GM19043 (cell line): Measurements from ENCODE around the gene EML4.
"Not testable (repeated sequence)": the region's sequence is repeated elsewhere in the genome, so short reads cannot be mapped to it uniquely, and the experiment has no call there.

Experiments
- ATAC-seq: cut with Tn5 transposase; IDR thresholded peaks from one replicate; pipeline ENCODE4 v1.9.1; 2021; ENCODE audit warnings: low read depth; ENCODE audit not compliant: unreplicated experiment

The EML4 gene

DNA sequence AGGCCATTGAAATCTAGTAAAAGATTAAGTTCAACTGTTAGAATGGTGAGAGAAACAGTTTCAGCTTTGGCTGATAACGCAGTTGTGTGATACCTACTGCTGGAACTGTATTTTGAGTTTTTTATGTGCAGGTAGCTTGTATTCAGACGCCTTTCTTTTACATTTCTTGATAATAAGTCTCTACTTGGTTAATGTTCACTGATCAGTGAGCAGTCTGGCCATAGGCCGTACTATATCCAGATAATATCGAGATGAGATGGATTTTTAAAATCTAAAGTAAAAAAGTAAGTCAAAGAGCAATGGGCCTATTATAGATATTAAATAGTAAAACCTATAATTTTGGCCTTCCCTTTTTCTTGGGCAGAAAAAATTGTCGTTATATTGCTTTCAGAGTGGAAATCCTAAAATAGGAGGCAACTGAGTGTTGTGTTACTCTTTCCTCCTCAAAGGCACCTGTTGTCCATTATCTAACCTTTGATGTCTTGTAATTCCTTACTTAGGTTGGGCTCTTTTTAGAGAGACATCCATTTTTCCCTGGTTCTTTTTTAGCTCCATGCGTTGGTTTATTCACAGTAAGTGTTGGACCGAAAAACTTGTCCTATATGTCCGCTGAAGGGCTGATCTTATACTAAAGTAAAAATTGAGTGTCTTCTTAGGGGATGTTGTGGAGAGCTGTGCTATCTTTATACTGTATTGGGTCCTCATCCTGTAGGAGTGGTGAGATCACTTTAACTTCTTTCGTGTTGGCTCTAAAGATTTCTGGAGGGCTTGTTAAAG, 1.7 kb downstream of the EML4 start:
- no peak for ATAC-seq

DNA sequence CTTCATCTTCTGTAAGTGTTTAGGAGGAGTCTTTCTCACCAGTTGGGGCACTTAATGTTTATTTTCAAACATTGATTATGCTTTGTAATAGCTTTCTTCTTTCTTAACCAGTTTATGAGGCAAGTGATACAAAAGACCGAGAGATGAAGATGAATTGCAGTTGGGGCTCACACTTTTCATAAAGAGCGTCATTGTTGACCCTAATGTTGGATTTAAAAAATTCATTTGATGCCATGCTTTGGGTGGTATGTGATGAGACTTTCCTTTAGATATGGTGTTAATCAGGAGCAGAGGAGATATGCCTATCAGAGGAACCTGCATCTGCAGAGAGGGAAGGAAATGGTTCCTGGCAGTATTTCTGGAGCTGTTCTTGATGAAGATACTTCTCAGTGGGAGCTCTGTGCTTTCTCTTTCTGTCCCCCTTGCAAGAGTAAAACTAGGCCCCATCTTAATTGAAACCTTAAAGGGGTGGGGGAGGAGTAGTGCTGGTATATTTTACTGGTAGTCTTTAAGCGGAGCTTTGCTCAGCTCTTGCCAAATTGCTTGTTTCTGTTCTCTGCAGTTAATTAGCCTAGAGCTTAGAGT, 2.3 kb downstream of the EML4 start:
- no peak for ATAC-seq

DNA sequence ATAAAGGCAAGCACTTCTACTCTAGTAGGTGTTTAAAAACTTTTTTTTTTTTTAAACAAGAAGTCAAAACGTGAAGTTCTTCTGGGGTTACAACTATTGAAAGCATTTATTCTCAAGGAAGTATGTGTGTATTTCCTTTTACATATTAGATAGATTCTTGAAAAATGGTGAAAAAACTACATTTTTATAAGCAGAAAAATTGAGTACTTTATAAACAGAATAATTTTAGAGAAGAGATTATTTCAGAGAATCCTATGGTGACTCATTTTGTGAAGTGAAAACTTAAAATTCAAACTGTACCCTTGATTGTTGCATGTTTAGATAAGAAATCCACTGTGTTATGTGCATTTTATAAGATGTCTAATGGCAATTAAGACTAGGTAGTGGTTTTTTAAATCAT, 2.9 kb downstream of the EML4 start:
- no peak for ATAC-seq

DNA sequence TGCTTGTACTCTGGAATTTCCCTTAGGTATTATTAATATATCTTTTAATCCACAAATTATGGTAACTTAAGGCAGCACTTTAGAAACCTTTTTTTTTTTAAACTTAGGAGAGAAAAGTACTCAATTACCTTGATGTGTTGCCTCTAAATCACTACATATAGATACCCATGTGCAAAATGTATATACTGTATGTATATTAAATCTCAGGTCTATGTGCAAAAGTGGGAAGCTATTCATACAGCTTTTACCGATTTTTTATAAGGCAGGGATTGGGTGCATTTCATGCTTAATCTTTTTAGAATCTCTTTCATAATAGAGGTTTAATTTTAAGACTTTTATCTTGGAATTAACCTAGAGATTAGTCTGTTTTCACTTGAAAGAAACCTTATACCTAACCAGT, 3.4 kb downstream of the EML4 start:
- no peak for ATAC-seq

DNA sequence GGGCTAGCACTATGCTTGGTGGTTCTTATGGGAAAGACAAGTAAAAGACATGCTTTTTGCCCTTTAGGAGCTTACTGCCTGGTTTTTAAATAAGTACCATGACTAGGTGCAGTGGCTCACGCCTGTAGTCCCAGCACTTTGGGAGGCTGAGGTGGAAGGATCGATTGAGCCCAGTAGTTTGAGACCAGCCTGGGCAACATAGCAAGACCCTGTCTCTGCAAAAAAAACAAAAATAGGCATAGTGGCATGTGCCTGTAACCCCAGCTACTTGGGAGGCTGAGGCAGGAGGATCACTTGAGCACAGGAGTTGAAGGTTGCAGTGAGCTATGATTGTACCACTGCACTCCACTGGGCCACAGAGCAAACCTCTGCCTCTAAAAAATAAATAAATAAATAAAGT, 4.3 kb downstream of the EML4 start:
- not testable (repeated sequence) for ATAC-seq

DNA sequence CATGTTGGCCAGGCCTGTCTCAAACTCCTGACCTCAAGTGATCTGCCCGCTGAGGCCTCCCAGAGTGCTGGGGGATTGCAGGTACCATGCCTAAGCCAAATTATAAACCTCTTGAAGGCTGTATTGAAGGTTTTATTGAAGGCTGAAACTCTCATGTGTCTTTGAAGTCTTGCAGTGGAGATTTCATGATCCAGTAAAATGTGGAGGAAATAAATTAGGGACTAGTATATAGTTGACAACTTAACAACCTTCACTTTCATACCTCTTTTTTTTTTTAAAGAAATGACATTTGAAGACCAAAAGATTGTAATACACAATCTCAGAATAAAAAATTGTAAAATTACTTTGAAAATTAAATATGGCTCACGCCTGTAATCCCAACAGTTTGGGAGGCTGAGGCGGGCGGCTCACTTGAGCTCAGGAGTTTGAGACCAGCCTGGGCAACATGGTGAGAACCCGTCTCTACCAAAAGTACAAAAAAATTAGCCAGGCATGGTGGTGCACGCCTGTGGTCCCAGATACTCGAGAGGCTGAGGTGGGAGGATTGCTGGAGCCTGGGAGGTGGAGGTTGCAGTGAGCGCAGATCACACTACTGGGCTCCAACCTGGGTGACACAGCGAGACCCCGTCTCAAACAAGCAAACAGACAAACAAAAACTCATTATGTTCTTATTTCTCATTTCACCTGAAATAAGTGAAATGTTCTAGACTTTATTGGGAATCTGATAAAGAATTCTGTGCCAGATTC, 8.0 kb downstream of the EML4 start:
- no peak for ATAC-seq

DNA sequence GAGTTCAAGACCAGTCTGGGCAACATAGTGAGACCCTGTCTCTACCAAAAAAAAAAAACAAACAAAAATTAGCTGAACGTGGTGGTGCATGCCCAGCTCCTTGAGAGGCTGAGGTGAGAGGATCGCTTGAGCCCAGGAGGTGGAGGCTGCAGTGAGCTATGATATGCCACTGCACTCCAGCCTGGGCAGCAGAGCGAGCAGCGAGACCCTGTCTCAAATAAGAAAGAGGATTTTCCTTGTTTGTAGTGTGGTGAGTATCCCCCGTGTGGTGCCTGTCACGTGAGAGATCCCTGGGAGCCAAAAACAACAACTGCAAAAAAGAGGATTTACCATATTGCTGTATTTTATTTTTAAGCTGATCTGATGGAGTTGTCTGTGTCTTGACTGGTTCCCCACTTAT, 9.2 kb downstream of the EML4 start:
- ATAC-seq = no peak

DNA sequence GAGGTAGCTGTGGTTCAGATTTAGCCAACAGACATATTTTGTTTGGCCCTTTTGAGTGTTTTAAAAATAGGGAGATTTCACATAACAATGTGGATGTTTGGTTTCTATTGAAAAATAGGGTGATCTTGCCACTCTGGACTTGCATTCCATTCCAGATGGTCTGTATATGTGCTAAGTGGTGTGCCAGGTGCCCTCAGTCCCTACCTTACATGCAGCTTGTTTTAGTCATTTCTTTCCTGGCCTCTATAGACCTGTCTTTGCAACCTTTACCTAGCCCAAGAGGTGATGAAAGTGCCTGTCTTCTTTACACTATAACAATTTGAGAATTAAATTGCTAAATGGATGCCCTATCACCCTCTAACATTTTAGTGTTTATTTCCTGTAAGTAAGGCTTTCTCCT, 11.1 kb downstream of the EML4 start:
- ATAC-seq = no peak

DNA sequence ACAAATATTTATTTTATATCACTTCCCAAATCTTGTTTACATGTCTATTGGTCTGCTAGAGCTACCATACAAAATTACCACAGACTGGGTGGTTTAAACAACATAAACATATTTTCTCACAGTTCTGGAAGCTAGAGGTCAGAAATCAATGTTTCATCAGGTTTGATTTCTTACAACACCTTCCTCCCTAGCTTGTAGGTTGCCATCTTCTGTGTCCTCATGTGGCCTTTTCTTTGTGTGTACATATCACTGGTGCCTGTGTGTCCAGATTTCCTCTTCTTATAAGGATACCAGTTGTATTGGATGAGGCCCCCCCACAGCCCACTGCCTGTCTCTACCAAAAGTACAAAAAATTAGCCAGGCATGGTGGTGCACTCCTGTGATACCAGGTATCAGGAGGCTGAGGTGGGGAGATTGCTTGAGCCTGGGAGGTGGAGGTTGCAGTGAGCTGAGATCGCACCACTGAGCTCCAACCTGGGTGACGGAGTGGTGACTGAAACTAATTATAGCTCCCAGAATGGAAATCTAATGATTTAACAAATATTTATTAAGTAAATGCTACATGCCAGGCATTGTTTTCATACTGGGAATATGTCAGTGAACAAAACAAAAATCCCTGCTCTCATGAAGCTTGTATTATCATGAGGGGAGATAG, 13.6 kb downstream of the EML4 start:
- no peak for ATAC-seq

DNA sequence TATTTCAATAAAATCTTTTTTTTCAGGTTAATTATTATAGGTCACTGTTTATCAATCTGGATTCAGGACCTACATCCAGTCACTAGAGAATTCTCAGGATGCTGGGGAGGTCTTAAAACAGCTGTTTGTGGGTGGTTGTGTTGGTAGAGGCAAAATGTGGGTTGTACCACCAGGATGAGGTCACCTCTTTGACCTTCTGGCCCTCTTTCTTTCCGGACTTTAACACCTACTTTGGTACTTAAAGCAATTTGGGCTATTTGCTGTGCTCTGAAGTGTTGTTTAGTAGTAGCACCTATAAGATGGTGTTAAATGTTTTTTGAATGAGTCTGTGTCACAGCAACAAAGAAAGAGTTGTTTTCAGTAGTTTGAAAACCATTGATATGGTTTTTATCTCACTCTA, 14.6 kb downstream of the EML4 start:
- no peak for ATAC-seq

DNA sequence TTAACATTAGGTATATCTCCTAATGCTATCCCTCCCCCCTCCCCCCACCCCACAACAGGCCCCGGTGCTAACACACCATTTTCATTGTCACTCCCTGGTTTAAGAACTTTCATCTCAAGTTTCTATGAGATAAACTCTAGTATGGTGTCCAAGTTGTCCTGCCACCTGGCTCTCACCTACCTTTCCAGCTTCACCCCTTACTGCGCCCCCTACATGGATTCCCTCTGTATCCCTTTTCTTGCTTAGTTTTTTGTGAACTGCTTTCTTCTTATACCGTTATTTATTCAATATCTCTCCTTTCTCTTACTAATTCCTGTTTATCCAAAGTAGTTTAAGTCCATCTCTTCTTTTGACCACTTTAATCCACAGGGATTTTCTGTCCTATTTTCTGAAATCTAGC, 15.2 kb downstream of the EML4 start:
- no peak for ATAC-seq

DNA sequence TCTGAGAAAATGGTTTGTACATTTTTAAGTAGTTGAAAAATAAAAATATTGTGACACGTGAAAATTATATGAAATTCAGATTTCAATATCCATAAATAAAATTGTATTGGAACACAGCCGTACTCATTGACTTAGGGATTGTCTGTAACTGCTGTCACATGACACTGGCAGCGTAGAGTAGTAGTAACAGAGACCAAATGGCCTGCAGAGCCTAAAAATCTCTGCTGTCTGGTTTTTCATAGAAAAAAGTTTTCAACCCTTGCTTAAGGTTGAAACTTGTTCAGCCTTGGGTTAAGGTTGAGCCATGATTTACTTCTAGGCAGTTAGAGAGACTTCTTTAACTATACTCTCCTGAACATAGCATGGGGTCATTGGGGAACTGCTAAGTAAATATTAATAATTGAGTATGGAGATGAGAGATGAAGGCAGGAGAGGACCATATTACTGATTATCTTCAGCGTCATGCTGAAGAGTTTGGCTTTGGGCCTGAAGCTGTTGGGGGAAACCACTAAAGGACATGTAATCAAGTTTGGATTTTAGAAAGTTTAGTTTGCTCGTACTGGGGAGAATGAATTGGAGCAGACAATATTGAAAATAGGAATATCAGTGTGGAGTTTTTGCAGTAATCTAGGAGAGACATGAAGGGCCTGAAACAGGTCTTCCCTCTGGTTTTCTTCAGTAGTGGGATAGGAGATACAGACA, 16.2 kb downstream of the EML4 start:
- ATAC-seq = no peak

DNA sequence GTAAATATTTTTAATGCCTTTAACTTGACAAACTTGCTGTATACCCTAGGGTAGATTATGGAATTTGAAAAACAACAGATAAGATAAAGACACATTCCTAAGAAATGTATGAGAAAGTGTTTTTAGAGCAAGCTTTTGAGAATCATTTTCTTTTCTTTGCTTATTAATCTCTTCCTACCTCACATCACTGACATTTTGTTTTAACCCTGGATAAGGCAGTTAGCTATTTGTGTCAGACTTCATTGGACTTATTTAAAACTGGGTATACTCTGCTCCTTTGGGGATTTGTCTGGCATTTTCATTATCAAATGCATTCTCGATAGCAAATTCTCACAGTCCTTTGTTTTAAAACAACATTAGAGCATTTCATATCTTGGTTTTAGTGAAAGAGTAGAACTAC, 17.2 kb downstream of the EML4 start:
- no peak for ATAC-seq

DNA sequence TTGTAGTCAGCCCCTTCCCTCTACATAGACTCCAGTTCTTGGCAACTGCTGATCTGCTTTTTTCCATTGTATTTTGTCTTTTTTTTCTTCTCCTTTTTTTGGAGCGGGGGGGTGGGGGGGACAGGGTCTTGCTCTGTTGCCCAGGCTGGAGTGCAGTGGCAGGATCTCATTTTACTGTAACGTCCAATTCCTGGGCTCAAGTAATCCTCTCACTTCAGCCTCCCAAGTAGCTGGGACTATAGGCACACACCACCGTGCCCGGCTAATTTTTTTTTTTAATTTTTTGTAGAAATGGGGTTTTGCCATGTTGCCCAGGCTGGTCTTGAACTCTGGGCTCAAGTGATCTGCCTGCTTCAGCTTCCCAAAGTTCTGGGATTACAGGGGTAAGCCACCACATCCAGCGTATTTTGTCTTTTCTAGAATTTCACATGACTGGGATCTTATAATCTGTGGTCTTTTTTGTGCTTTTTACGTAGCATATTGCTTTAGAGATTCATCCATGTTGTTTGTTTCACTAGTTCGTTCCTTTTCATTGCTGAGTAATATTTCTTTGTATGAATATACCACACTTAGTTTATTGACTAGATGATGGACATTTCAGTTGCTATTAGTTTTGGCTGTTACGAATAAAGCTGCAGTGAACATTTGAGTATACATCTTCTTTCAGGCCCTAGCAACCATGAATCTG, 17.9 kb downstream of the EML4 start:
- no peak for ATAC-seq

DNA sequence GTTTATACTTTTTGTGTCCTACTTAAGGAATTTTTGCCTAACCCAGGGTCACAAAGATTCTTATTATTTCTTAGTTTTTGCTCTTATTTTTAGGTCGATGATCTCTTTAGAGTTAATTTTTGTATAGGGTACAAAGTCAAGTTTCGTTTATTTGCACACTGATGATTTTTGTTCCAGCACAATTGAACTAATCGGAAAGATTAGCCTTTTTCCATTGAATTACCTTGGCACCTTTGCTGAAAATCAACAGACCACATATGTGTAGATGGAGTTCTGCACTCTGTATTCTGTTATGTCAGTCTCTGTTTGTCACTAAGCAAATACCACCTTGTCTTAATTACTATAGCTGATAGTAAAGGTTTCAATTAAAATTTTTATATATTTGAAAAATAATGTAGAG, 18.7 kb downstream of the EML4 start:
- no peak for ATAC-seq

DNA sequence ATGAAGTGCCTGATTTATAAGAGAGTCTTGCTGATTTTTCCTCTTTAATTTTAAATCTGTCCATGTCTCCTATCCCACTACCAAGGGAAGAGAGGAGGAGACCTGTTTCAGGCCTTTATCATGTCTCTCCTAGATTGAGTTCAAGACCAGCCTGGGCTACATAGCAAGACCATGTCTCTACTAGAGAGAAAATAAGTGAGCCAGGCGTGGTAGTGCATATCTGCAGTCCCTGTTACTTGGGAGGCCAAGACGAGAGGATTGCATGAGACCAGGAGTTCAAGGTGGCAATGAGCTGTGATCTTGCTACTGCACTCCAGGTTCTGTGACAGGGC, 20.0 kb downstream of the EML4 start:
- ATAC-seq = no peak

DNA sequence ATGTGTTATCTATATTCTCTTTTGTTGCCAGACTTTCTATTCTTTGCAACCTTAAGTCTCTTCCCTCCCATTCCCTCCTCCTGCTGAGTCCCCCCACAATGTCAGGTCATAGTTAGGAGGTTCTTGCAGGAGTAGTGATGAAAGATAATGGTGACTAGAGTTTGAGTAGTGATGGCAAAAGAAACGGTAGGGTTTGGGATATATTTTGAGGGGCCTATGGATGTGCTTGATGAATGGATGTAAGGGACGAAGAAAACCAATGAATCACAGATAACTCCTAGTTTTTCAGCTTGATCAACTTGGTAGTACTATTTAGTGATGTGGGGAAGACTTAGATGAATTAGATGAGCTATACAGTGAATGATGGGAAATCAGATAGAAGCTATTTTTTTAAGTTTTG, 21.0 kb downstream of the EML4 start:
- ATAC-seq = no peak

DNA sequence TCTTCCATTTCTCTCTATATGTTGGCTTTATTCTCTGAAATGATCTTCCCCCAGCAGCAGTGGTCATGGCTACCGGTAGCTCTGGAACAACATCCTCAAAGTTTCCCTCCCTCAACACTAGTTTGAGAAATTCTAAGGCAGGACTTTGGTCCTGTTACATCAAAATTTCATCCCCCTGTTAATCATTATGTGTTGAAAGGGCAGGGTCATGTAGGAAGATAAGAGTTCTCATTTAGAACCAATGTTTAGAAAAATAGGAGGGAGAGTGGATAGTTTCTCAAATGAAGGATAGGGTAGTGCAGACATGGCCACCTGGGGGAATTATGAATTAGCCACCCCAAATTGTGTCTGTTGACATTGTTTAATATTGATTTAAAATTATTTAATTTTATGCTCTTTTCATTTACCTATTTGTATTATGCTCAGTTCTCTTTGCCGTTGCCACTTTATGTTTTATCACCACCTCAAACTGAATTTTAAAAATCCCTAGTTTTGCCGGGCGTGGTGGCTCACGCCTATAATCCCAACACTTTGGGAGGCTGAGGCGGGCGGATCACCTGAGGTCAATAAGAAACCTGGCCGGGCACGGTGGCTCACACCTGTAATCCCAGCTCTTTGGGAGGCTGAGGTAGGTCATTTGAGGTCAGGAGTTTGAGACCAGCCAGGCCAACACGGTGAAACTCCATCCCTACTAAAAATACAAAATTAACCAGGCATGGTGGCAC, 22.3 kb downstream of the EML4 start:
- no peak for ATAC-seq

DNA sequence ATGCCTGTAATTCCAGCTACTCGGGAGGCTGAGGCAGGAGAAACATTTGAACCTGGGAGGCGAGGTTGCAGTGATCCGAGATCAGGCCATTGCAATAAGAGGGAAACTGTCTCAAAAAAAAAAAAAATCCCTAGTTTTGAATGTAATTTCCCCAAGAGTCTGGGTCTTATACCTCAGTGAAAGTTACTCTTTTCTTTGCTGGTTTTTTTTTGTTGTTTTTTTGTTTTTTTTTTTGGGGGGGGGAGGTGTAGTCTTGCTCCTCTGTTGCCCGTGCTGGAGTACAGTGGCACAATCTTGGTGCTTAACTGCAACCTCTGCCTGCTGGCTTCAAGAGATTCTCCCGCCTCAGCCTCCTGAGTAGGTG, 22.8 kb downstream of the EML4 start:
- no peak for ATAC-seq
